Peyer's patch (tissue), 4 donors: ENCODE results near the gene PHGDH.
"Not testable (repeated sequence)": the region's sequence is repeated elsewhere in the genome, so short reads cannot be mapped to it uniquely, and the experiment has no call there.

Experiments
- POLR2A ChIP-seq, 2 donors: fragments of 450-650 bp; IDR thresholded peaks; one replicate each; pipeline ENCODE4 v1.5.1; 2017; ENCODE audit warnings: antibody characterized with exemption in 2 of 2, mild to moderate bottlenecking in 2 of 2, moderate library complexity in 2 of 2
- TF ChIP-seq, protein P1 (sequence below), 6 experiments: fragments of 450-650 bp in 4 of 6; fragments of 200-600 bp in 2 of 6; sonication (generic) in 1 of 6; IDR thresholded peaks; one replicate each; pipeline ENCODE4 v1.5.1; 2017 to 2019; ENCODE audit warnings: antibody characterized with exemption in 6 of 6, mild to moderate bottlenecking in 3 of 6, moderate library complexity in 1 of 6

GRCh38 chr1:119696863-119697262 lies 14.9 kb upstream of the PHGDH start:
- not testable (repeated sequence) for TF ChIP-seq POLR2A (IDR thresholded peaks at IDR 0.05)
- TF ChIP-seq, protein P1, sequence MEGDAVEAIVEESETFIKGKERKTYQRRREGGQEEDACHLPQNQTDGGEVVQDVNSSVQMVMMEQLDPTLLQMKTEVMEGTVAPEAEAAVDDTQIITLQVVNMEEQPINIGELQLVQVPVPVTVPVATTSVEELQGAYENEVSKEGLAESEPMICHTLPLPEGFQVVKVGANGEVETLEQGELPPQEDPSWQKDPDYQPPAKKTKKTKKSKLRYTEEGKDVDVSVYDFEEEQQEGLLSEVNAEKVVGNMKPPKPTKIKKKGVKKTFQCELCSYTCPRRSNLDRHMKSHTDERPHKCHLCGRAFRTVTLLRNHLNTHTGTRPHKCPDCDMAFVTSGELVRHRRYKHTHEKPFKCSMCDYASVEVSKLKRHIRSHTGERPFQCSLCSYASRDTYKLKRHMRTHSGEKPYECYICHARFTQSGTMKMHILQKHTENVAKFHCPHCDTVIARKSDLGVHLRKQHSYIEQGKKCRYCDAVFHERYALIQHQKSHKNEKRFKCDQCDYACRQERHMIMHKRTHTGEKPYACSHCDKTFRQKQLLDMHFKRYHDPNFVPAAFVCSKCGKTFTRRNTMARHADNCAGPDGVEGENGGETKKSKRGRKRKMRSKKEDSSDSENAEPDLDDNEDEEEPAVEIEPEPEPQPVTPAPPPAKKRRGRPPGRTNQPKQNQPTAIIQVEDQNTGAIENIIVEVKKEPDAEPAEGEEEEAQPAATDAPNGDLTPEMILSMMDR (IDR thresholded peaks at IDR 0.05): not testable (repeated sequence)
